Fibroblast of the aortic adventitia (primary cell): ENCODE results near the gene PTAR1. TPM values are rescaled to one million over a fixed set of nuclear protein-coding genes. Genes with fewer than 3 reads are reported as not detected.

Experiments used
- DNase-seq: peaks from one replicate; pipeline ENCODE4 v3.0.0-alpha.2; 2010; ENCODE audit warnings: low read depth
- H3K4me3 ChIP-seq: 2 replicates; pipeline ENCODE4 v1.5.1; 2011; ENCODE audit warnings: low read depth, mild to moderate bottlenecking, control low read depth, low read length, moderate library complexity
- total RNA-seq: library from RNA; depleted of rRNA; stranded (reverse); fragments of >200 nt; gene quantifications from 2 replicates; pipeline ENCODE4 v1.2.3, GENCODE V29; 2012; ENCODE audit warnings: low replicate concordance
- TF ChIP-seq, protein P1 (sequence below): IDR thresholded peaks from 2 replicates; pipeline ENCODE4 v1.5.1; 2011; ENCODE audit warnings: mild to moderate bottlenecking, low read length, control low read depth, inconsistent platforms; ENCODE audit not compliant: insufficient read depth

The PTAR1 gene
- total RNA-seq, 1 donor: 119 TPM

- TF ChIP-seq, protein P1, sequence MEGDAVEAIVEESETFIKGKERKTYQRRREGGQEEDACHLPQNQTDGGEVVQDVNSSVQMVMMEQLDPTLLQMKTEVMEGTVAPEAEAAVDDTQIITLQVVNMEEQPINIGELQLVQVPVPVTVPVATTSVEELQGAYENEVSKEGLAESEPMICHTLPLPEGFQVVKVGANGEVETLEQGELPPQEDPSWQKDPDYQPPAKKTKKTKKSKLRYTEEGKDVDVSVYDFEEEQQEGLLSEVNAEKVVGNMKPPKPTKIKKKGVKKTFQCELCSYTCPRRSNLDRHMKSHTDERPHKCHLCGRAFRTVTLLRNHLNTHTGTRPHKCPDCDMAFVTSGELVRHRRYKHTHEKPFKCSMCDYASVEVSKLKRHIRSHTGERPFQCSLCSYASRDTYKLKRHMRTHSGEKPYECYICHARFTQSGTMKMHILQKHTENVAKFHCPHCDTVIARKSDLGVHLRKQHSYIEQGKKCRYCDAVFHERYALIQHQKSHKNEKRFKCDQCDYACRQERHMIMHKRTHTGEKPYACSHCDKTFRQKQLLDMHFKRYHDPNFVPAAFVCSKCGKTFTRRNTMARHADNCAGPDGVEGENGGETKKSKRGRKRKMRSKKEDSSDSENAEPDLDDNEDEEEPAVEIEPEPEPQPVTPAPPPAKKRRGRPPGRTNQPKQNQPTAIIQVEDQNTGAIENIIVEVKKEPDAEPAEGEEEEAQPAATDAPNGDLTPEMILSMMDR: no peak
- DNase-seq: no peak
- no peak overlapping the region for H3K4me3 ChIP-seq
Measured at GRCh38 chr9:69731348-69731747, 28.5 kb downstream of the PTAR1 start.

DNA sequence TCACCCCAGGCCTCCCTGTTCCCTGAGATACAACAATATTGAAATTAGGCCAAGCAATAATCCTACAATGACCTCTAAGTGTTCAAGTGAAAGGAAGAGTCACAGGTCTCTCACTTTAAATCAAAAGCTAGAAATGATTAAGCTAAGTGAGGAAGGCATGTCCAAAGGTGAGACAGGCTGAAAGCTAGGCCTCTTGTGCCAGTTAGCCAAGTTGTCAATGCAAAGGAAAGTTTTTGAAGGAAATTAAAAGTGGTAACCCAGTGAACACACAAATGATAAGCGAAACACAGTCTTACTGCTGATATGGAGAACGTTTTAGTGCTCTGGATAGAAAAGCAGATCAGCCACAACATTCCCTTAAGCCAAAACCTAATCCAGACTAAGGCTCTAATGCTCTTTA lies 39.8 kb downstream of the PTAR1 start:
- no peak for DNase-seq
- H3K4me3 ChIP-seq: no peak overlapping the region
- TF ChIP-seq, protein P1: no peak

DNA sequence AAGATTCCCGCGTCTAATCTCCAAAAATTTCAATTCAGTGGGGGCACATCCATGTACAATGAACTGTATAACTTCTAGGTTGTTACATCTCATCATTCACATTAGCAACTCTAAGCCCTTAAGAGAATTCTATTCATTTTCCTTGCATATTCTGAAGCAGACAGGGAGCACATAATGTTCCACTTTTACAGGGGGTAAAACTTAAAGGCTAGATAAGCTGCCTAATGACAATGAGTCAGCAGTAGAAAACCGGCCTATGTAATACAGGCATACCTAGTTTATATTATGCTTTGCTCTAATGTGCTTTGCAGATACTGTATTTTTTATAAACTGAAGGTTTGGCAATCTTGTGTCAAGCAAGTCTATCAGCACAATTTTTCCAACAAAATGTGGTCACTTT lies 40.4 kb downstream of the PTAR1 start:
- TF ChIP-seq, protein P1: no peak
- H3K4me3 ChIP-seq: no peak overlapping the region
- peak; percentile 8 for DNase-seq

- no peak for DNase-seq
- TF ChIP-seq, protein P1: no peak
- no peak overlapping the region for H3K4me3 ChIP-seq
Measured at GRCh38 chr9:69718218-69718617, 41.6 kb downstream of the PTAR1 start.

- H3K4me3 ChIP-seq: no peak overlapping the region
- TF ChIP-seq, protein P1: no peak
- DNase-seq: no peak
Measured at GRCh38 chr9:69715825-69716224, 44.0 kb downstream of the PTAR1 start.

- TF ChIP-seq, protein P1: no peak
Measured at GRCh38 chr9:69715096-69715495, 44.7 kb downstream of the PTAR1 start.

GRCh38 chr9:69697475-69697874 lies 62.3 kb downstream of the PTAR1 start:
- TF ChIP-seq, protein P1: no peak
- no peak for DNase-seq
- H3K4me3 ChIP-seq: no peak overlapping the region

More at GRCh38 chr9:69715096-69715495, 44.7 kb downstream of the PTAR1 start:
- no peak overlapping the region for H3K4me3 ChIP-seq
- no peak for DNase-seq
